Measurements from ENCODE around the gene PEPD.

The PEPD gene

GRCh38 chr19:33388231-33388724 is 133.3 kb downstream of the PEPD start:
- TF ChIP-seq CTCF (IDR thresholded peaks at IDR 0.05; ENCODE audit: low read length) (no peak), EZH2phosphoT487 (IDR thresholded peaks at IDR 0.05; ENCODE audit: low read length) (no peak), EZH2 (optimal IDR thresholded peaks at IDR 0.05; ENCODE audit: low read depth, low read length) (no peak)
- Histone ChIP-seq H2AFZ (ENCODE audit: low read length) (no peak overlapping the region), H3K27me3 (replicated peaks; ENCODE audit: insufficient read depth, low read length) (no peaks in the 10 kb centered on the region), H3K9me2 (replicated peaks; ENCODE audit: insufficient read depth, low read length) (no peaks in the 10 kb centered on the region), H3K4me2 (ENCODE audit: low read depth, low read length) (no peak overlapping the region), H4K20me1 (ENCODE audit: insufficient read depth, low read length) (0 out of 2 replicates have a peak, but pooled peaks cover 5% of the 10 kb centered on the region), H3K4me1 (ENCODE audit: low read length) (no peaks in the 10 kb centered on the region), H3K9me3 (replicated peaks; ENCODE audit: insufficient read depth, low read length) (no peaks in the 10 kb centered on the region), H3K36me3 (replicated peaks; ENCODE audit: insufficient read depth, low read length) (no peaks in the 10 kb centered on the region), H3K79me2 (ENCODE audit: low read length) (peaks cover 9% of the 10 kb centered on the region), H3K4me3 (ENCODE audit: low read length) (no peak overlapping the region), H3K9ac (ENCODE audit: low read length) (no peak overlapping the region), H3K27ac (ENCODE audit: low read length) (no peak overlapping the region), H3F3A (ENCODE audit: insufficient read depth, low read length) (no peaks in the 10 kb centered on the region)
- DNase-seq, result no peak

- Histone ChIP-seq H4K20me1 (ENCODE audit: insufficient read depth, low read length) (0 out of 2 replicates have a peak, but pooled peaks cover 5% of the 10 kb centered on the region), H3K27ac (ENCODE audit: low read length) (no peak overlapping the region), H2AFZ (ENCODE audit: low read length) (no peak overlapping the region), H3K27me3 (replicated peaks; ENCODE audit: insufficient read depth, low read length) (no peaks in the 10 kb centered on the region), H3F3A (ENCODE audit: insufficient read depth, low read length) (no peaks in the 10 kb centered on the region), H3K9me2 (replicated peaks; ENCODE audit: insufficient read depth, low read length) (no peaks in the 10 kb centered on the region), H3K79me2 (ENCODE audit: low read length) (peaks cover 16% of the 10 kb centered on the region), H3K9me3 (replicated peaks; ENCODE audit: insufficient read depth, low read length) (no peaks in the 10 kb centered on the region), H3K4me2 (ENCODE audit: low read depth, low read length) (no peak overlapping the region), H3K4me1 (ENCODE audit: low read length) (no peaks in the 10 kb centered on the region), H3K4me3 (ENCODE audit: low read length) (no peak overlapping the region), H3K36me3 (replicated peaks; ENCODE audit: insufficient read depth, low read length) (no peaks in the 10 kb centered on the region), H3K9ac (ENCODE audit: low read length) (no peak overlapping the region)
- TF ChIP-seq EZH2phosphoT487 (IDR thresholded peaks at IDR 0.05; ENCODE audit: low read length), result no peak
- TF ChIP-seq CTCF (IDR thresholded peaks at IDR 0.05; ENCODE audit: low read length), result no peak
- TF ChIP-seq EZH2 (optimal IDR thresholded peaks at IDR 0.05; ENCODE audit: low read depth, low read length), result no peak
- DNase-seq, result no peak
These were observed 134.0 kb downstream of the PEPD start for GRCh38 chr19:33387351-33388230.

GRCh38 chr19:33386361-33386858 is 135.2 kb downstream of the PEPD start:
- H3K9ac ChIP-seq (ENCODE audit: low read length), result no peak overlapping the region
- H3K9me3 ChIP-seq (replicated peaks; ENCODE audit: insufficient read depth, low read length), result no peaks in the 10 kb centered on the region
- no peak for DNase-seq
- no peaks in the 10 kb centered on the region for H3K4me1 ChIP-seq (ENCODE audit: low read length)
- H3K27ac ChIP-seq (ENCODE audit: low read length), result no peak overlapping the region
- H3K79me2 ChIP-seq (ENCODE audit: low read length), result peaks cover 25% of the 10 kb centered on the region
- no peaks in the 10 kb centered on the region for H3F3A ChIP-seq (ENCODE audit: insufficient read depth, low read length)
- no peaks in the 10 kb centered on the region for H3K27me3 ChIP-seq (replicated peaks; ENCODE audit: insufficient read depth, low read length)
- TF ChIP-seq CTCF (IDR thresholded peaks at IDR 0.05; ENCODE audit: low read length), result no peak
- no peak for TF ChIP-seq EZH2 (optimal IDR thresholded peaks at IDR 0.05; ENCODE audit: low read depth, low read length)
- no peak for TF ChIP-seq EZH2phosphoT487 (IDR thresholded peaks at IDR 0.05; ENCODE audit: low read length)
- no peaks in the 10 kb centered on the region for H3K36me3 ChIP-seq (replicated peaks; ENCODE audit: insufficient read depth, low read length)
- H4K20me1 ChIP-seq (ENCODE audit: insufficient read depth, low read length), result 0 out of 2 replicates have a peak, but pooled peaks cover 5% of the 10 kb centered on the region
- H3K4me2 ChIP-seq (ENCODE audit: low read depth, low read length), result no peak overlapping the region
- no peak overlapping the region for H3K4me3 ChIP-seq (ENCODE audit: low read length)
- no peaks in the 10 kb centered on the region for H3K9me2 ChIP-seq (replicated peaks; ENCODE audit: insufficient read depth, low read length)
- no peak overlapping the region for H2AFZ ChIP-seq (ENCODE audit: low read length)
